CD4-positive, alpha-beta T cell treated with Interleukin-2 at 100 ng/mL for 4 hours (primary cell): Measurements from ENCODE around the gene TSPEAR.
"Not testable (repeated sequence)": the region's sequence is repeated elsewhere in the genome, so short reads cannot be mapped to it uniquely, and the experiment has no call there.

Experiments
- DNase-seq: peaks from one replicate; pipeline ENCODE4 v3.0.0-alpha.2; 2020; ENCODE audit warnings: low spot score

The TSPEAR gene

GRCh38 chr21:44650973-44651675, 60.2 kb downstream of the TSPEAR start:
- no peak for DNase-seq

- no peak for DNase-seq
These were observed 61.0 kb downstream of the TSPEAR start for GRCh38 chr21:44650265-44650972.

- DNase-seq = no peak
These were observed 61.8 kb downstream of the TSPEAR start for GRCh38 chr21:44649521-44650100.

- no peak for DNase-seq
These were observed 62.6 kb downstream of the TSPEAR start for GRCh38 chr21:44648557-44649311.

GRCh38 chr21:44647222-44647552, 64.2 kb downstream of the TSPEAR start:
- DNase-seq = no peak

GRCh38 chr21:44646366-44647221, 64.8 kb downstream of the TSPEAR start, which contains the start of gene KRTAP10-11:
Gene KRTAP10-11, plus strand, starts transcription at chr21:44646414. Its CDS starts 45 bp downstream, at chr21:44646459.
- not testable (repeated sequence) for DNase-seq

DNA sequence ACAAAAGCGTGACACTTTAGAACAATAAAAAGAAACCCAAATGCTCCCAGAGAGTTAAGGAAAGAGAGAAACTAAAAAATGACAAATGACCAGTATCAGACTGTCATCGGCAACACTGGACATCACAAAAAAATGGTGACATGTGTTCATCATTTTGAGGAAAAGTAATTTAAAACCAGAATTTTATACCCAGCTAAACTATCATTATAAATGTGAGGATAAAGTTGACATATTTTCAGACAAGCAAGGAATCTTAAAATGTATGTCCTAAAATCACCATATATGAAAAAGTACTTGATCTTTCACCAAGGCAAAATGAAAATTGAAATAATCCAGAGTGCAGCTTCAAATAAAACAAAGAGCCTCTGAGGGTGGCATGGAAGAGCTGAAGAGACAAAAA, 66.5 kb downstream of the TSPEAR start:
- no peak for DNase-seq

DNA sequence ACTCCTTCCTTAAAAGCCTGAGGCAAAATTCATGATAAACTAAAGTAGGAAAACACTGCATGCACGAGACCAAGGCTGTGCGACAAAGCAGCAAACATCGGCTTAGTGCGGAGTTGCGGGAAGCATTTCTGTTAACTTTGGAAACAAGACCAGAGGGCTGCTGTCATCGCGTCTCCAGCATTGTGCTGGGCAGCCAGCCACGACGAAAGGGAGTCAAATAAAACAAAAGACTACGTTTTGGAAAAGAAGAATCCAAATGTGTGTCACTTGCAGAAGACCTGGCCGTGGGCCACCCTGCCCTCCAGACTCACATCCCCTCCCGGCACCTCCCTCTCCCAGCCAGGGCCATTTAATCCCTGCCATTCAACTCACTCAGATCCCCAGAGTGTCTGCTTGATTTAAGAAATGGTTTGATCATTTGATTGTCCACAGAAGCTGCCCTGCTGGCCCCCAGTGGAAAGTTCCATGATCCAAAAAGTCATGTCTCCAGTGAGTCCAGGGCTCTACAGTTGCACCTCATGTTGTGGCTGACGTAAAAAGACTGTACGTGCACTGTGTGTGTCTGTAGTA, 67.5 kb downstream of the TSPEAR start:
- DNase-seq = no peak

DNA sequence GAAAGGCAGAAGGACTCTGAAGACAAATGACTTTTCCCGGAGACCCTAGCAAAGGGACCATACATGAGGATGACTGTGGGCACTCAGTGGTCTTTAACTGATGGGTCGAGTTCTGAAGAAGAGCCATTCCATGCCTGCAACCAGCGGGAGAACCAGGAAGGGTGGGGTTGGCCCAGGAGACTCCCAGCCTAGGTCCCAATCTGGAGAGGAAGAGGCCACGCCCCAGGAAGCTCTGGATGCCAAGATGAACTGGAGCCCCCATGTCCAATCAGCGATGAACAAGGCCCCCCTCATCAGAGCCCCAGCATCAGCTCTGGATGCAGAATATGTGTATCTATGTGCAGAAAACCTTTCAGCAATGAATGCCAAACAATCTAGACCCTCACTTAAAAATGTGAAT, 70.6 kb downstream of the TSPEAR start:
- no peak for DNase-seq

DNA sequence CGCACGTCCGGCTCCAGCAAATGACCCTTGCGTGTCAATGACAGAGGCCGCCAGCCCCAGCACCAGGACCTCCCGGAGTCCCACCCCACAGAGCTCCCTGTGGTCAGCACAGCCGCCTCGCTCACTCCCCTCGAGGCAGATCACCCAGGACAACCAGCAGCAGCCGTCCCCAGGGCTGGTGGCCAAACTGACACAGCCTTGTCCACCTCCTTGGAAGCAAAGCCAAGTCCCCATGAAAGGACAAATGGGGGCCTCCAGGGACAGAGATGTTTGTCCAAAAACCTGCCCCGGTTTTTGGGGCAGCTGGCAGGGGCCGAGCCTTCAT, 72.1 kb downstream of the TSPEAR start:
- no peak for DNase-seq

DNA sequence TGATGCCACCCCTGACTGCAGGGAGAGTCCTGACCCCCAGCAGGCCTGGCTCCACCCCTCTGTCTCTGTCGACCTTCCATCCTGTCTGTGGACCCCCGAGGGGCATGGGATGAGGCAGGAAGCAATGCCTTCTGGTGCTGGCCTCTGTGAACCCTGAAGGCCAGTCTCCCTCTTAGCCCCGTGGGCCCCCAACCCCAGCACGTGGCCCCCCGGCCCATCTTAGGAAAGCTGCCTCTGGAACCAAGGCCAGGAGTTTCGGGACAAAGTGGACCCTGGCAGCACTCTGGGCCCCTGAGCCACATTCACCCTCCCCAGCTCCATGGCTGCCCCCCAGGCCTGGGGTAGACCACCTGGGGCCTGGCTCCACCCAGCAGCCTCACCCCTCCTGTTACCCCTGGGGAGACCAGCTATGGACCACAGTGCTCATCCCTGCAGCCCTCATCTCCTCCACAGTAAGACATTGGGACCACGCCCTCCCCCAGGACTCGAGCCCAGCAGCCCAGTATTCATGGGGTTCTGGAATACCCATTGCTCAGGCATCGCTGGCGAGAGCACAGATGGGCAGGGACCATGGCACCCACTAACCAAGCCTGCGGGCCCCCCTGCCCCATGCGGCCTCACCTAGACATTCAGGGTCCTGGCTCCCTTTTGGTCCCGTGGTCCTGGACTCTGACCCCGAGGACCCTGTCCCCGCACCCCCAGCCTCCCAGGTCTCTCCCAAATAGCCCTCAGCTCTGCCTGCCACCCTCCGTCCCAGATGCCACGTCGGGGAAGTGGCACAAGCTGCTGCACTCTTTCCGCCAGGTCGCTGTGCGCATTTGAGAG, 72.7 kb downstream of the TSPEAR start:
- not testable (repeated sequence) for DNase-seq

DNA sequence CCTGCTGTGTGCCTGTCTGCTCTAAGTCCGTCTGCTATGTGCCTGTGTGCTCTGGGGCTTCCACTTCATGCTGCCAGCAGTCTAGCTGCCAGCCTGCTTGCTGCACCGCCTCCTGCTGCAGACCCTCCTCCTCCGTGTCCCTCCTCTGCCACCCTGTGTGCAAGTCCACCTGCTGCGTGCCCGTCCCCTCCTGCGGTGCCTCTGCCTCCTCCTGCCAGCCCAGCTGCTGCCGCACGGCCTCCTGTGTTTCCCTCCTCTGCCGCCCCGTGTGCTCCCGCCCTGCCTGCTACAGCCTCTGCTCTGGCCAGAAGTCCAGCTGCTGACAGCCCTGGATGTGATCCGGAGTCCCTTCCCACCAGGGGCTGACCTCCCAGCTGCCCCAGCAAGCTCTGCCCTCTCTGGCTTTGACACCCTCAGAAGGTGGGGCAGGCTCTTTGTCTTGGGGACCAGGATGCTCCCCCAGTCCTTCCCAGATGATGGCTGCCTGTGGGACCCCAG, 73.5 kb downstream of the TSPEAR start:
- not testable (repeated sequence) for DNase-seq

DNA sequence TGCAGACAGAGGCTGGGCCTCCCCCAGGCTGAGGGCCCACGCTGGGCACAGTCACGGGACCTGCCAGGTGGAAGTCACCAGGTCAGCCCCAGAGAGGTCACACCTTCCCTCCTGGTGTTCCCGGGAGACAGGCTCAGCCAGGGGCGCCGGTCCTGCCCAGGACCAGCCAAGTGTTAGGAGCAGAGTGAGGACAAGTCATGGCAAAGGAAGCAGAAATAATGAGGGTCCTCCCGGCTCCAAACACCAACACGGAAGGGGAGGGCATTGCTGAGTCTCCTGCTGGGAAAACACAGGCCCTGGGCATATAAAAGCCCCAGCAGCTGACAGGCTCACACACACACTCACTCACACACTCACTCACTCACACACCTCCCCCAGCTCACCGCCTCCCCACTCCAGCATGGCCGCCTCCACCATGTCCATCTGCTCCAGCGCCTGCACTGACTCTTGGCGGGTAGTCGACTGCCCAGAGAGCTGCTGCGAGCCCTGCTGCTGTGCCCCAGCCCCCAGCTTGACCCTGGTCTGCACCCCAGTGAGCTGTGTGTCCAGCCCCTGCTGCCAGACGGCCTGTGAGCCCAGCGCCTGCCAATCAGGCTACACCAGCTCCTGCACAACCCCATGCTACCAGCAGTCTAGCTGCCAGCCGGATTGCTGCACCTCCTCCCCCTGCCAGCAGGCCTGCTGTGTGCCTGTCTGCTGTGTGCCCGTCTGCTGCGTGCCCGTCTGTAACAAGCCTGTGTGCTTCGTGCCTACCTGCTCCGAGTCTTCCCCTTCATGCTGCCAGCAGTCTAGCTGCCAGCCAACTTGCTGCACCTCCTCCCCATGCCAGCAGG, 74.1 kb downstream of the TSPEAR start, which contains the start of gene KRTAP10-10:
KRTAP10-10 (plus strand) TSS at position 339 of the 833 bp plus-strand sequence; CDS start at position 401, 62 bp downstream.
- no peak for DNase-seq

GRCh38 chr21:44636209-44637017, 75.0 kb downstream of the TSPEAR start:
- no peak for DNase-seq

DNA sequence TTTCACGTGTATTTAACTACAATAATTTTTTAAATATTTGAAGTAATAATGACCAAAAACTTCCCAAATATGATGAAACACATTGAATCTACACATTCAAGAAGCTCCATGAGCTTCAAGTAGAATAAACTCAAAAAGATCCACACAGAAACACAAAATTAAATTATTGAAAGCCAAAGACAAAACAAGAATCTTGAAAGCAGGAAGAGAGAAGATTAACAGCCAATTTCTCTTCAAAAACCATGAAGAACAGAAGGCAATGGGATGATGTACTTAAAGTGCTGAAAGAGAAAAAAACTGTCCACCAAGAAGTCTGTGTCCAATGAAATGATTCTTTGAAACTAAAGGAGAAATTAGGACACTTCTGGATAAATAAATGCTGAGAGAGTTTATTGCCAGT, 79.3 kb downstream of the TSPEAR start:
- no peak for DNase-seq

DNA sequence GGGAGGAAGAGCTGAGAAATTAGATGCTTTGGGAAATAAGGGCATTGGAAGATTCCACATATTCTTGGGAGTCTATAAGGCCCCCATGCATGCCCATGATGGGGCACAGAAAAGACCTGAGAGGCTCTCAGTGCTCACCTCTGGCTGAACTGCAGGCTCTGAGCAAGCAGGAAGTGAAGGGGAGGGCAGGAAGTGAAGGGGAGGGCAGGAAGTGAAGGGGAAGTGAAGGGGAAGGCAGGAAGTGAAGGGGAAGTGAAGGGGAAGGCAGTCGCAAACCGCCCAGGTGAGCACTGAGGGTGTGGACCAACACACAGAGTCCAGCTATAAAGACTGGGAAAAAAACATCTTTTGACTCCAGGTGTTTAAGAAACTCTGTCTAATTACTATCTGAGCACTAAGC, 80.9 kb downstream of the TSPEAR start:
- DNase-seq = no peak

GRCh38 chr21:44628707-44629391, 82.5 kb downstream of the TSPEAR start:
- DNase-seq = no peak

GRCh38 chr21:44627831-44628233, 83.5 kb downstream of the TSPEAR start:
- DNase-seq = not testable (repeated sequence)
